Thyroid gland (tissue), 4 donors: ENCODE measurements around the gene LTN1.

Experiments
- POLR2A ChIP-seq, 2 donors: fragments of 450-650 bp; IDR thresholded peaks; one replicate each; pipeline ENCODE4 v1.6.1; 2017; ENCODE audit warnings: antibody characterized with exemption in 2 of 2, mild to moderate bottlenecking in 2 of 2, moderate library complexity in 1 of 2
- TF ChIP-seq, protein P1 (sequence below), 6 experiments: fragments of 200-600 bp in 3 of 6; fragments of 450-650 bp in 3 of 6; sonication (generic) in 3 of 6; IDR thresholded peaks; one replicate each; pipeline ENCODE4 v1.5.1; 2016 to 2019; ENCODE audit warnings: antibody characterized with exemption in 6 of 6, mild to moderate bottlenecking in 2 of 6, inconsistent platforms in 1 of 6, moderate library complexity in 1 of 6

DNA sequence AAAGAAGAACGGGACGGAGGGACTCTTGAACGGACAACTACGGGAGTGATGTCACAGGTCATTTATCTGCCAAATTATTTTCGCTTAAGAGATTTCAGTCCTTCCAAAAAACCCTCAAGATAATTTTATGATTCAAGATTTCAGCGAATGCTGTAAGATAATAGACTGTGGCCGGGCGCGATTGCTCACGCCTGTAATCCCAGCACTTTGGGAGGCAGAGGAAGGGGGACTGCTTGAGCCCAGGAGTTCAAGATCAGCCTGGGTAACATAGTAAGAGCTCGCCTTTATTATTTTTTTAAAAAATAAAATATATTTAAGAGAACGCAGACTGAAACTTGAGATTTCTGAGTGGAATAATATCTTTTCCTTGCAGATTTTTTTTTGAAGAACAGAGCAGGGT lies 25.9 kb upstream of the LTN1 start:
- TF ChIP-seq, protein P1, sequence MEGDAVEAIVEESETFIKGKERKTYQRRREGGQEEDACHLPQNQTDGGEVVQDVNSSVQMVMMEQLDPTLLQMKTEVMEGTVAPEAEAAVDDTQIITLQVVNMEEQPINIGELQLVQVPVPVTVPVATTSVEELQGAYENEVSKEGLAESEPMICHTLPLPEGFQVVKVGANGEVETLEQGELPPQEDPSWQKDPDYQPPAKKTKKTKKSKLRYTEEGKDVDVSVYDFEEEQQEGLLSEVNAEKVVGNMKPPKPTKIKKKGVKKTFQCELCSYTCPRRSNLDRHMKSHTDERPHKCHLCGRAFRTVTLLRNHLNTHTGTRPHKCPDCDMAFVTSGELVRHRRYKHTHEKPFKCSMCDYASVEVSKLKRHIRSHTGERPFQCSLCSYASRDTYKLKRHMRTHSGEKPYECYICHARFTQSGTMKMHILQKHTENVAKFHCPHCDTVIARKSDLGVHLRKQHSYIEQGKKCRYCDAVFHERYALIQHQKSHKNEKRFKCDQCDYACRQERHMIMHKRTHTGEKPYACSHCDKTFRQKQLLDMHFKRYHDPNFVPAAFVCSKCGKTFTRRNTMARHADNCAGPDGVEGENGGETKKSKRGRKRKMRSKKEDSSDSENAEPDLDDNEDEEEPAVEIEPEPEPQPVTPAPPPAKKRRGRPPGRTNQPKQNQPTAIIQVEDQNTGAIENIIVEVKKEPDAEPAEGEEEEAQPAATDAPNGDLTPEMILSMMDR (IDR thresholded peaks at IDR 0.05), result no peak
- no peak for TF ChIP-seq POLR2A (IDR thresholded peaks at IDR 0.05)
